H1 (cell line): ENCODE measurements around the gene MYOG. TPM values are rescaled to one million over a fixed set of nuclear protein-coding genes. Genes with fewer than 3 reads are reported as not detected.

Experiments
- CTCF ChIA-PET: fragments of 300-600 bp; sonication (Branson Sonifier 250); formaldehyde crosslinking; loops from one replicate; lab custom pipeline; 2021; ENCODE audit not compliant: partially characterized antibody; lab: Charles Lee
- POLR2A ChIA-PET: fragments of 300-600 bp; sonication (Branson Sonifier 250); formaldehyde crosslinking; loops from one replicate; lab custom pipeline; 2021; ENCODE audit warnings: inconsistent platforms; ENCODE audit not compliant: partially characterized antibody; lab: Charles Lee
- DNase-seq, 2 experiments: peaks; one replicate each; pipeline versions ENCODE4 v3.0.0 to v3.0.0-alpha.2; 2010 to 2022; ENCODE audit warnings: low spot score in 2 of 2, low read depth in 1 of 2, mixed read lengths in 1 of 2
- FAIRE-seq: peaks from 2 replicates; lab custom pipeline; 2011; peaks lifted over from hg19 to GRCh38; lab: Jason Lieb, UNC
- H2AFZ ChIP-seq: 2 replicates; pipeline ENCODE4 v1.8.1; 2012; ENCODE audit warnings: low read length, inconsistent platforms
- H2AK5ac ChIP-seq: 2 replicates; pipeline ENCODE4 v1.6.1; 2013; ENCODE audit warnings: low read depth, low read length
- H2BK120ac ChIP-seq: replicated peaks from 2 replicates; pipeline ENCODE3; 2013; ENCODE audit warnings: low read depth, low read length, inconsistent platforms
- H2BK12ac ChIP-seq: 2 replicates; pipeline ENCODE4 v1.6.1; 2013; ENCODE audit warnings: low read depth, low read length
- H2BK15ac ChIP-seq: 2 replicates; pipeline ENCODE4 v1.6.1; 2013; ENCODE audit warnings: low read length
- H2BK20ac ChIP-seq: 2 replicates; pipeline ENCODE4 v1.6.1; 2013; ENCODE audit warnings: low read length
- H2BK5ac ChIP-seq: 2 replicates; pipeline ENCODE4 v1.6.1; 2013; ENCODE audit warnings: low read depth, low read length
- H3K14ac ChIP-seq: 2 replicates; pipeline ENCODE4 v1.6.1; 2013; ENCODE audit warnings: inconsistent platforms; ENCODE audit not compliant: insufficient read length
- H3K18ac ChIP-seq: 2 replicates; pipeline ENCODE4 v1.6.1; 2013; ENCODE audit warnings: low read length; ENCODE audit errors: extremely low read depth
- H3K23ac ChIP-seq: 2 replicates; pipeline ENCODE4 v1.6.1; 2013; ENCODE audit warnings: inconsistent platforms; ENCODE audit not compliant: insufficient read length
- H3K23me2 ChIP-seq: 2 replicates; pipeline ENCODE4 v1.6.1; 2013; ENCODE audit warnings: low read depth, low read length
- H3K27ac ChIP-seq: 2 replicates; pipeline ENCODE4 v1.6.1; 2011; ENCODE audit warnings: low read depth, low read length, inconsistent platforms
- H3K27me3 ChIP-seq, 4 experiments: replicated peaks in 1 of 4; 1 replicate in 1 of 4; 2 replicates in 3 of 4; pipeline versions ENCODE4 v1.6.1 to v1.8.1; 2011 to 2013; ENCODE audit warnings: low read length in 3 of 4, mild to moderate bottlenecking in 3 of 4, inconsistent platforms in 2 of 4, mixed read lengths in 2 of 4, moderate library complexity in 1 of 4; ENCODE audit not compliant: control insufficient read depth in 3 of 4, insufficient read depth in 3 of 4; ENCODE audit errors: extremely low read depth in 1 of 4
- H3K36me3 ChIP-seq, 4 experiments: 2 replicates each; pipeline versions ENCODE4 v1.6.1 to v1.8.1; 2011 to 2013; ENCODE audit warnings: mild to moderate bottlenecking in 4 of 4, low read length in 3 of 4, moderate library complexity in 2 of 4, control low read depth in 1 of 4, inconsistent platforms in 1 of 4; ENCODE audit not compliant: insufficient read depth in 4 of 4, control insufficient read depth in 2 of 4
- H3K4ac ChIP-seq: replicated peaks from 2 replicates; pipeline ENCODE3; 2013; ENCODE audit warnings: low read length, low read depth, mixed read lengths, inconsistent platforms; ENCODE audit not compliant: insufficient read length
- H3K4me1 ChIP-seq, 4 experiments: replicated peaks in 1 of 4; 1 replicate in 1 of 4; 2 replicates in 3 of 4; pipeline versions ENCODE4 v1.6.1 to v1.8.1; 2011 to 2013; ENCODE audit warnings: low read length in 3 of 4, inconsistent platforms in 2 of 4, mixed read lengths in 1 of 4; ENCODE audit not compliant: insufficient read depth in 4 of 4, control insufficient read depth in 3 of 4
- H3K4me2 ChIP-seq, 2 experiments: 2 replicates each; pipeline versions ENCODE4 v1.6.1 to v1.8.1; 2011 to 2013; ENCODE audit warnings: low read depth in 2 of 2, low read length in 2 of 2, control low read depth in 1 of 2, inconsistent platforms in 1 of 2, mild to moderate bottlenecking in 1 of 2; ENCODE audit not compliant: insufficient read depth in 1 of 2
- H3K4me3 ChIP-seq, 4 experiments: fragments of 200-600, 300-600 bp in 1 of 4; sonication (generic), shearing (Covaris generic), sonication (Bioruptor Twin) in 1 of 4; 2 replicates each; pipeline versions ENCODE4 v1.5.1 to v1.8.1; 2011 to 2016; ENCODE audit warnings: low read length in 4 of 4, low read depth in 3 of 4, control low read depth in 2 of 4, inconsistent platforms in 2 of 4, mild to moderate bottlenecking in 2 of 4, mixed read lengths in 1 of 4, moderate library complexity in 1 of 4; ENCODE audit not compliant: insufficient read depth in 2 of 4; ENCODE audit errors: extremely low read depth in 1 of 4
- H3K56ac ChIP-seq: replicated peaks from 2 replicates; pipeline ENCODE3; 2013; ENCODE audit warnings: low read depth, mild to moderate bottlenecking, mixed read lengths, low read length, inconsistent platforms; ENCODE audit not compliant: insufficient read length
- H3K79me1 ChIP-seq: 2 replicates; pipeline ENCODE4 v1.6.1; 2013; ENCODE audit warnings: low read depth, low read length, control low read depth
- H3K79me2 ChIP-seq, 2 experiments: 2 replicates each; pipeline versions ENCODE4 v1.6.1 to v1.8.1; 2012 to 2013; ENCODE audit warnings: low read length in 2 of 2, mild to moderate bottlenecking in 2 of 2, inconsistent platforms in 1 of 2; ENCODE audit not compliant: insufficient read depth in 2 of 2, control insufficient read depth in 1 of 2
- H3K9ac ChIP-seq, 4 experiments: replicated peaks in 1 of 4; 1 replicate in 1 of 4; 2 replicates in 3 of 4; pipeline versions ENCODE4 v1.6.1 to v1.8.1; 2011 to 2013; ENCODE audit warnings: low read depth in 3 of 4, low read length in 3 of 4, control low read depth in 2 of 4, mild to moderate bottlenecking in 2 of 4, moderate library complexity in 2 of 4, inconsistent platforms in 1 of 4; ENCODE audit errors: extremely low read depth in 1 of 4
- H3K9me3 ChIP-seq, 2 experiments: 2 replicates each; pipeline versions ENCODE4 v1.6.1 to v1.8.1; 2012 to 2013; ENCODE audit warnings: mild to moderate bottlenecking in 2 of 2, moderate library complexity in 2 of 2, control low read depth in 1 of 2, inconsistent platforms in 1 of 2, low read depth in 1 of 2, low read length in 1 of 2, mixed read lengths in 1 of 2; ENCODE audit not compliant: insufficient read depth in 2 of 2
- H4K20me1 ChIP-seq, 2 experiments: replicated peaks in 1 of 2; 2 replicates each; pipeline versions ENCODE3 to v1.8.1; 2011 to 2013; ENCODE audit warnings: inconsistent platforms in 2 of 2, low read length in 2 of 2, mild to moderate bottlenecking in 1 of 2; ENCODE audit not compliant: insufficient read depth in 2 of 2, control insufficient read depth in 1 of 2
- H4K5ac ChIP-seq: 2 replicates; pipeline ENCODE4 v1.6.1; 2013; ENCODE audit warnings: low read length, low read depth, mixed read lengths, inconsistent platforms; ENCODE audit not compliant: insufficient read length
- H4K8ac ChIP-seq: 2 replicates; pipeline ENCODE4 v1.8.0; 2013; ENCODE audit warnings: mild to moderate bottlenecking, moderate library complexity, low read length, inconsistent platforms; ENCODE audit not compliant: insufficient read depth; ENCODE audit errors: extremely low read depth
- H4K91ac ChIP-seq: replicated peaks from 2 replicates; pipeline ENCODE3; 2013; ENCODE audit warnings: low read length, mixed read lengths, inconsistent platforms; ENCODE audit not compliant: insufficient read length
- BACH1 ChIP-seq: IDR thresholded peaks from 2 replicates; pipeline ENCODE4 v1.6.1; 2012; ENCODE audit warnings: low read length, improper control_type of control experiment
- CBX5 ChIP-seq: fragments of 300-800, 300-1000 bp; sonication (generic); IDR thresholded peaks from 2 replicates; pipeline ENCODE4 v1.7.1; 2016; ENCODE audit warnings: antibody characterized with exemption, low read length, low read depth
- EGR1 ChIP-seq: IDR thresholded peaks from 2 replicates; pipeline ENCODE4 v1.6.1; 2011; ENCODE audit warnings: low read depth, low read length, borderline replicate concordance
- RAD21 ChIP-seq, 2 experiments: IDR thresholded peaks in 1 of 2; conservative IDR thresholded peaks in 1 of 2; 2 replicates each; pipeline ENCODE4 v1.6.1; 2011; ENCODE audit warnings: low read depth in 2 of 2, low read length in 2 of 2, improper control_type of control experiment in 1 of 2, inconsistent platforms in 1 of 2, mild to moderate bottlenecking in 1 of 2, moderate library complexity in 1 of 2
- RFX5 ChIP-seq: IDR thresholded peaks from 2 replicates; pipeline ENCODE4 v1.6.1; 2011; ENCODE audit warnings: low read depth, low read length, improper control_type of control experiment, borderline replicate concordance
- RNF2 ChIP-seq: fragments of 200-900, 300-1000 bp; sonication (generic); IDR thresholded peaks from 2 replicates; pipeline ENCODE4 v1.7.1; 2016; ENCODE audit warnings: borderline replicate concordance, low read depth, mild to moderate bottlenecking, antibody characterized with exemption, low read length; ENCODE audit not compliant: poor library complexity, severe bottlenecking; ENCODE audit errors: missing control alignments
- TBP ChIP-seq: IDR thresholded peaks from 2 replicates; pipeline ENCODE4 v1.6.1; 2011; ENCODE audit warnings: low read depth, low read length, improper control_type of control experiment
- USF2 ChIP-seq: IDR thresholded peaks from 2 replicates; pipeline ENCODE4 v1.6.1; 2011; ENCODE audit warnings: low read length, improper control_type of control experiment
- YY1 ChIP-seq: IDR thresholded peaks from 2 replicates; pipeline ENCODE4 v1.6.1; 2011; ENCODE audit warnings: low read depth, mild to moderate bottlenecking, low read length
- WGBS, 2 experiments: shearing (Covaris generic) in 1 of 2; methylation state at CpG; one replicate each; pipeline versions ENCODE4 v1.1.6 to v1.1.7; 2013 to 2015; ENCODE audit warnings: low lambda C conversion rate in 2 of 2, mixed read lengths in 2 of 2, inconsistent platforms in 1 of 2, low coverage in 1 of 2, missing lambda C conversion rate in 1 of 2; ENCODE audit not compliant: insufficient replicate concordance in 2 of 2, insufficient coverage in 1 of 2, insufficient read length in 1 of 2; ENCODE audit errors: extremely low coverage in 1 of 2, missing lambda C conversion rate in 1 of 2; 5-methylcytosine and 5-hydroxymethylcytosine counted together
- polyA plus RNA-seq, 7 experiments: library from polyadenylated mRNA; depleted of rRNA in 3 of 7; stranded (reverse) in 5 of 7; unstranded in 2 of 7; fragments of >200 nt in 5 of 7; fragments of 200-250 nt in 2 of 7; gene quantifications; 1 replicate in 5 of 7; 2 replicates in 1 of 7; 4 replicates in 1 of 7; pipeline versions ENCODE4 v1.2.1 to v1.2.3, GENCODE V29; 2011 to 2013; ENCODE audit warnings: missing spikeins in 2 of 7, mixed read lengths in 2 of 7
- total RNA-seq: library from RNA; stranded (reverse); fragmentation: NEBNext Ultra II Directional; extraction: Animal tissue kit (Norgen Biotek cat#: 25700); gene quantifications from 2 replicates; pipeline ENCODE4 v1.2.1, GENCODE V29; 2021

The MYOG gene
- total and polyA plus RNA-seq, 2 of the 8 experiments (the other 6 are each of a cell fraction or from before 2014, with no cell fraction given): not detected

GRCh38 chr1:203073469-203073868 lies 12.3 kb downstream of the MYOG start:
- Histone ChIP-seq H3K14ac (no peak overlapping the region), H3K79me1 (no peaks in the 10 kb centered on the region; the same call in 1 of the 2 replicates), H4K8ac (no peak overlapping the region), H3K9ac (no peak overlapping the region), H2BK120ac (no peak overlapping the region), H3K79me2 (no peaks in the 10 kb centered on the region), H3K4me2 (no peak overlapping the region), H3K23me2 (peaks cover 6% of the 10 kb centered on the region; the same call in 1 of the 2 replicates), H3K4ac (no peak overlapping the region), H3K23ac (no peak overlapping the region), H4K5ac (no peak overlapping the region), H3K18ac (no peak overlapping the region), H2BK12ac (no peak overlapping the region), H3K4me3 (no peak overlapping the region), H3K27me3 (peaks cover 3 to 32% (median 31%) of the 10 kb centered on the region in 4 experiments), H3K9me3 (no peaks in the 10 kb centered on the region), H2BK20ac (no peak overlapping the region), H2AK5ac (no peak overlapping the region), H3K27ac (no peak overlapping the region), H2BK5ac (no peak overlapping the region), H2BK15ac (no peak overlapping the region), H3K36me3 (no peaks in the 10 kb centered on the region), H4K91ac (no peak overlapping the region), H4K20me1 (peaks cover 0 to 5% of the 10 kb centered on the region in 2 experiments), H3K56ac (no peak overlapping the region), H2AFZ (no peak overlapping the region), H3K4me1 (peaks cover 0 to 10% (median 5%) of the 10 kb centered on the region in 4 experiments; a peak in 5 of 7 replicates)
- POLR2A ChIA-PET: interaction anchor here (0.6 to 1.2 kb wide), 2 partner anchors 25 to 1033 kb away, joined by 3 to 6 read pairs; no protein-coding TSS in a partner anchor
- CTCF ChIA-PET: interaction anchor here (0.7 to 49.7 kb wide), 6 partner anchors 11 to 143 kb away, joined by 3 to 1089 read pairs (median 73); partner anchors contain the start of genes ADORA1, MYOG and PPFIA4
- DNase-seq (no peak), FAIRE-seq (no peak)
- 79% methylated on average over 2 of the region's 2 CpGs; no CpG with 5 or more reads in 1 of the 2 experiments for WGBS, 2 experiments
- TF ChIP-seq TBP: no peak
- TF ChIP-seq BACH1: no peak
- TF ChIP-seq EGR1: no peak
- no peak for TF ChIP-seq USF2
- TF ChIP-seq RFX5: no peak
- TF ChIP-seq YY1: no peak
- no peak for TF ChIP-seq CBX5
- TF ChIP-seq RNF2: no peak
- TF ChIP-seq RAD21 (IDR thresholded peaks at IDR 0.05 in 1 of 2, conservative IDR thresholded peaks at IDR 0.05 in 1 of 2; ENCODE audit: low read depth in 2 of 2, low read length in 2 of 2): no peak
